Neural progenitor cell (in vitro differentiated cells): ENCODE data around the gene CSNK1G1.

ENCODE experiments used
- CTCF ChIP-seq: fragments of 200-600 bp; sonication (generic); IDR thresholded peaks from 2 replicates; pipeline ENCODE4 v1.5.1; 2017; ENCODE audit warnings: antibody characterized with exemption, mild to moderate bottlenecking
- EZH2phosphoT487 ChIP-seq: fragments of 200-600 bp; sonication (generic); IDR thresholded peaks from 2 replicates; pipeline ENCODE4 v1.6.1; 2017; ENCODE audit warnings: antibody characterized with exemption

- TF ChIP-seq CTCF, result no peak
- no peak for TF ChIP-seq EZH2phosphoT487
These were observed 238.1 kb downstream of the CSNK1G1 start for GRCh38 chr15:64117759-64118487.
